Measurements from ENCODE around the gene CCDC3.

Gene CCDC3

GRCh38 chr10:12940791-12941190 is 60.7 kb downstream of the CCDC3 start:
- no peak overlapping the region for H3K27ac ChIP-seq
- TF ChIP-seq CTCF (conservative IDR thresholded peaks at IDR 0.05) = no peak

- no peak overlapping the region for H3K27ac ChIP-seq
- TF ChIP-seq CTCF (conservative IDR thresholded peaks at IDR 0.05) = no peak
Measured at GRCh38 chr10:12938271-12938670, 63.2 kb downstream of the CCDC3 start.

- H3K27ac ChIP-seq = no peak overlapping the region
- TF ChIP-seq CTCF (conservative IDR thresholded peaks at IDR 0.05) = no peak
Measured at GRCh38 chr10:12937527-12937926, 64.0 kb downstream of the CCDC3 start.

- no peak for TF ChIP-seq CTCF (conservative IDR thresholded peaks at IDR 0.05)
- no peak overlapping the region for H3K27ac ChIP-seq
Measured at GRCh38 chr10:12934777-12935176, 66.7 kb downstream of the CCDC3 start.

GRCh38 chr10:12929381-12929780 is 72.1 kb downstream of the CCDC3 start:
- no peak overlapping the region for H3K27ac ChIP-seq
- TF ChIP-seq CTCF (conservative IDR thresholded peaks at IDR 0.05) = no peak

GRCh38 chr10:12928571-12928970 is 72.9 kb downstream of the CCDC3 start:
- no peak for TF ChIP-seq CTCF (conservative IDR thresholded peaks at IDR 0.05)
- H3K27ac ChIP-seq = no peak overlapping the region

GRCh38 chr10:12927896-12928295 is 73.6 kb downstream of the CCDC3 start:
- no peak for TF ChIP-seq CTCF (conservative IDR thresholded peaks at IDR 0.05)

GRCh38 chr10:12925845-12926244 is 75.7 kb downstream of the CCDC3 start:
- H3K27ac ChIP-seq = no peak overlapping the region
- TF ChIP-seq CTCF (conservative IDR thresholded peaks at IDR 0.05) = no peak

More at GRCh38 chr10:12927896-12928295, 73.6 kb downstream of the CCDC3 start:
- no peak overlapping the region for H3K27ac ChIP-seq

All from VCaP (cell line).